ENCODE results near the gene IRF9. TPM values are rescaled to one million over a fixed set of nuclear protein-coding genes. Genes with fewer than 3 reads are reported as not detected.

IRF9 gene
- total and polyA plus RNA-seq, 2 of the 13 experiments (the other 11 are each of a cell fraction or from before 2014, with no cell fraction given) = 14.9 to 49.7 TPM

DNA sequence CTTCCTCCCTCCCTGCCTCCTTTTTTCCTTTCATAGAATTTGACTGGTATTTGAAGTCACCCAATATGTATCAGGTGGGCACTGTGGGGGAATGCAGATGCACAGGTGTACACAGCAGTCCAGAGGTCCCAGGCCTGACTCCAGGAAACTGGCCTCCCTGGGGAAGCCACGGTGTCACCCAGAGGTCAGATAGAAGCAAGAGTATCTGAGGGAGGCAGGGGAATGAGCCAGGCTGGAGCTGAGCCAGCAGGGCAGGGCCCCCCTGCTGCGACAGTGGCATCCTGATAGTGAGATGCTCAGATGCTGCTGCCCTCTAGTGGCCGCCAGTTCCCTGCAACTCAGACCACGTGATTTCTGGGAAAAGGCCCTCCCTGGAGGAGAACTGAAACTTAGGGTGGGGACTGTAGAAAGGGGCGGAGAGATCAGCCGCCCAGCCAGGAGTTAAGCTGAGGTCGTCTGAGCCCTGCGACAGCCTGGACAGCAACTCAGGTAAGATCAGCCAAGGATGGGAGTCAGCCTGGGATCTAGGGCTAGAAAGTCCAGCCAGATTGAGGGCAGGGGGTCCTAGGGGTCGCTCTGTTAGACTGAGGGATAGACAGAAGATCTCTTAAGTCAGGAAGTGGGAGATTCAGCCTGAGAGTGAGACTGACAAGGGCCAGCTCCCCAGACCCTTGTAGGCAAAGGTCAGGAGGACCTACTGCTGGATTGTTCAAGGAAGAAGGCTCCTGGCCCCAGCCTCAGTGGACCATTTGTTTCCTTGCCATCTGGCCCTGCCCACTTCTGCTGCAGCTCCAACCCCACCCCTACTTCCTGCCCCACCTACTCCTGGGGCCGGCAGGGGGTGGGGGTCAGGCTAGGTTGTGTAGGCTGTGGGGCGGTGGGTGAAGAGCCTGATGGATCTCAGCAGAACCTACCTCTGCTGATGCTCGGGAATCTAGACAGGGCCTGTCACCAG is at the start of gene IRF9 (continued):
- TF ChIP-seq KLF13 (CRISPR knock-in tag; IDR thresholded peaks at IDR 0.05) = peak; percentile 92
- TF ChIP-seq MAFG (CRISPR knock-in tag; IDR thresholded peaks at IDR 0.05) = no peak
- TF ChIP-seq TAF1 (CRISPR knock-in tag; IDR thresholded peaks at IDR 0.05) = peak; percentile 81
- peak; percentile 17; the same call in 1 of the 2 replicates for TF ChIP-seq RFX5 (IDR thresholded peaks at IDR 0.05; ENCODE audit: low read depth, low read length)
- no peak for TF ChIP-seq NPAS2 (CRISPR knock-in tag; IDR thresholded peaks at IDR 0.05; ENCODE audit: borderline replicate concordance)
- no peak; the same call in 1 of the 2 replicates for TF ChIP-seq PAWR (CRISPR knock-in tag; IDR thresholded peaks at IDR 0.05; ENCODE audit: borderline replicate concordance)
- TF ChIP-seq FOXO1 (CRISPR knock-in tag; IDR thresholded peaks at IDR 0.05) = peak; percentile 87
- TF ChIP-seq ZBTB8A (CRISPR knock-in tag; IDR thresholded peaks at IDR 0.05; ENCODE audit: borderline replicate concordance, low read depth) = no peak
- peak; percentile 82 for TF ChIP-seq ESRRA (CRISPR knock-in tag; IDR thresholded peaks at IDR 0.05; ENCODE audit: low read depth)
- peak; percentile 43; the same call in 1 of the 2 replicates for TF ChIP-seq ZNF160 (CRISPR knock-in tag; IDR thresholded peaks at IDR 0.05)
- TF ChIP-seq E2F5 (CRISPR knock-in tag; conservative IDR thresholded peaks at IDR 0.05) = 0 out of 2 replicates have a peak, but pooled peaks have one; percentile 33
- peak; percentile 94 for TF ChIP-seq BORCS8-MEF2B (CRISPR knock-in tag; IDR thresholded peaks at IDR 0.05)
- peak; percentile 76; the same call in 1 of the 2 replicates for TF ChIP-seq GZF1 (CRISPR knock-in tag; IDR thresholded peaks at IDR 0.05)
- TF ChIP-seq ZNF878 (CRISPR knock-in tag; IDR thresholded peaks at IDR 0.05) = peak; percentile 98
- TF ChIP-seq DDIT3 (CRISPR knock-in tag; IDR thresholded peaks at IDR 0.05) = peak; percentile 87; the same call in 1 of the 2 replicates
- TF ChIP-seq REPIN1 (CRISPR knock-in tag; IDR thresholded peaks at IDR 0.05; ENCODE audit: borderline replicate concordance, low read depth) = peak; percentile 100
- no peak for TF ChIP-seq IRF1 (CRISPR knock-in tag; IDR thresholded peaks at IDR 0.05; ENCODE audit: low read depth)
- peak; percentile 92 for TF ChIP-seq ASH2L (IDR thresholded peaks at IDR 0.05; ENCODE audit: insufficient read length, low read depth, low read length)
- TF ChIP-seq ZUFSP (CRISPR knock-in tag; IDR thresholded peaks at IDR 0.05; ENCODE audit: borderline replicate concordance) = no peak
- no peak for TF ChIP-seq HDAC6 (IDR thresholded peaks at IDR 0.05; ENCODE audit: low read depth, low read length)
- no peak for TF ChIP-seq ZNF562 (CRISPR knock-in tag; IDR thresholded peaks at IDR 0.05; ENCODE audit: borderline replicate concordance)
- TF ChIP-seq, protein P1, sequence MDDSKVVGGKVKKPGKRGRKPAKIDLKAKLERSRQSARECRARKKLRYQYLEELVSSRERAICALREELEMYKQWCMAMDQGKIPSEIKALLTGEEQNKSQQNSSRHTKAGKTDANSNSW (CRISPR knock-in tag; IDR thresholded peaks at IDR 0.05; ENCODE audit: borderline replicate concordance) = peak; percentile 98
- TF ChIP-seq MIER3 (CRISPR knock-in tag; IDR thresholded peaks at IDR 0.05; ENCODE audit: borderline replicate concordance) = peak; percentile 100

All from HepG2 (cell line).